HG03045 (cell line): ENCODE data around the gene TPM2.

ENCODE experiments used
- ATAC-seq: cut with Tn5 transposase; IDR thresholded peaks from one replicate; pipeline ENCODE4 v1.9.1; 2021; ENCODE audit warnings: mild to moderate bottlenecking, moderate library complexity; ENCODE audit not compliant: unreplicated experiment

Gene TPM2

DNA sequence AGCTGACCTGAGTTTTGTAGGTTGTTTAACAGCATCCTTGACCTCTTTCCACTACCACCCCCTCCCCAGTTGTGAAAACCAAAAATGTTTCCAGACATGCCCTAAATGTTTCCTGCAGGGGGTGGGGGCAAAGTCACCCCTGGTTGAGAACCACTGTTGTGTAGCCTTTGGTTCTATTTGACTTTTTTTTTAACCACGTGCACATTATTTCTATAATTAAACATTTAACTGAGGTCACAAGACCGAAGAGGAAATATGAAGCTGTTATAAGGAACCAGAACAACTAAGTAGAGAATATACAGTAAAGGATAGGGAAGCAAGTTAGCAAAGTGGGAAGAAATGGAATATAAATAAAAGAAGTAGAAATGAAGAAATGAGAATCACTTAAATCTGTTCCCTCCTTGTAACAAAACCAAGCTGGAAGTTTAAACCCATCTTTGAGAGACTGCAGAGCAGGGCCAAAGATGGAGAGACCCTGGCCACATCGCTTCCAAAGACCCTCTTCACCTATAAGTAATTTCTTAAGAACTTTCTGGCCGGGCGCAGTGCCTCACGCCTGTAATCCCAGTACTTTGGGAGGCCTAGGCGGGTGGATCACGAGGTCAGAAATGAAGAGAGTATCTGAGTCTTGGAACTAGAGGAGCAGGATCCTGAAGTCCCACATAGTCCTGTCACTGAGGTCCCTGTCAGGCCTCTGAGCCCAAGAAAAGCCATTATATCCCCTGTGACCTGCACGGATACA lies 53.4 kb downstream of the TPM2 start:
- ATAC-seq: no peak

- ATAC-seq: no peak
These were observed 54.0 kb downstream of the TPM2 start for GRCh38 chr9:35635730-35636129.
